HL-60 (cell line): ENCODE results near the gene SRR.

Source experiments
- GABPA ChIP-seq: IDR thresholded peaks from 2 replicates; pipeline ENCODE4 v1.6.1; 2012; ENCODE audit warnings: low read depth
- POLR2AphosphoS5 ChIP-seq: IDR thresholded peaks from 2 replicates; pipeline ENCODE4 v1.6.1; 2012; ENCODE audit warnings: low read depth
- TF ChIP-seq, protein P1 (sequence below): IDR thresholded peaks from one replicate; pipeline ENCODE4 v1.5.1; 2011; ENCODE audit warnings: low read length, control low read depth, inconsistent platforms; ENCODE audit not compliant: insufficient read depth
- TF ChIP-seq, protein P2 (sequence below): IDR thresholded peaks from 2 replicates; pipeline ENCODE4 v1.6.1; 2012; ENCODE audit warnings: low read depth; ENCODE audit not compliant: insufficient replicate concordance

DNA sequence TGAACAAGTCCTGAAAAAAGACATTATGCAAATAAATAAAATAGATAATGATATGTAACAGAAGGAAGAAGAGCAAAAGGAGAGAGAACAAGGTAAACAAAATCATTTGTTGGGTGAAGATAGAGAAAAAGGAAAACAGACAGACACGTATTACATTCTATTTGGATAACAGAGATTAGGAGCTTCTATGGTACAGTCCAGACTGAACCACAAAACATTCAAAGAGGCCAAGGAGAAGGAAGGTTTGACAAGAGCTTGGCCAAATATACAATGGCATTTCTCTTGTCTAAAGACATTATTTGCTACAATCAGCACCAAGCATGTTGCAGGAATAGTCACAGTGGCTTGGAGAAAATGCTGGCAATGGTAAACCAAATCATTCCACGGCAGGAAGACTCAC is 29.3 kb upstream of the SRR start:
- TF ChIP-seq, protein P1, sequence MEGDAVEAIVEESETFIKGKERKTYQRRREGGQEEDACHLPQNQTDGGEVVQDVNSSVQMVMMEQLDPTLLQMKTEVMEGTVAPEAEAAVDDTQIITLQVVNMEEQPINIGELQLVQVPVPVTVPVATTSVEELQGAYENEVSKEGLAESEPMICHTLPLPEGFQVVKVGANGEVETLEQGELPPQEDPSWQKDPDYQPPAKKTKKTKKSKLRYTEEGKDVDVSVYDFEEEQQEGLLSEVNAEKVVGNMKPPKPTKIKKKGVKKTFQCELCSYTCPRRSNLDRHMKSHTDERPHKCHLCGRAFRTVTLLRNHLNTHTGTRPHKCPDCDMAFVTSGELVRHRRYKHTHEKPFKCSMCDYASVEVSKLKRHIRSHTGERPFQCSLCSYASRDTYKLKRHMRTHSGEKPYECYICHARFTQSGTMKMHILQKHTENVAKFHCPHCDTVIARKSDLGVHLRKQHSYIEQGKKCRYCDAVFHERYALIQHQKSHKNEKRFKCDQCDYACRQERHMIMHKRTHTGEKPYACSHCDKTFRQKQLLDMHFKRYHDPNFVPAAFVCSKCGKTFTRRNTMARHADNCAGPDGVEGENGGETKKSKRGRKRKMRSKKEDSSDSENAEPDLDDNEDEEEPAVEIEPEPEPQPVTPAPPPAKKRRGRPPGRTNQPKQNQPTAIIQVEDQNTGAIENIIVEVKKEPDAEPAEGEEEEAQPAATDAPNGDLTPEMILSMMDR, result no peak
- TF ChIP-seq, protein P2, sequence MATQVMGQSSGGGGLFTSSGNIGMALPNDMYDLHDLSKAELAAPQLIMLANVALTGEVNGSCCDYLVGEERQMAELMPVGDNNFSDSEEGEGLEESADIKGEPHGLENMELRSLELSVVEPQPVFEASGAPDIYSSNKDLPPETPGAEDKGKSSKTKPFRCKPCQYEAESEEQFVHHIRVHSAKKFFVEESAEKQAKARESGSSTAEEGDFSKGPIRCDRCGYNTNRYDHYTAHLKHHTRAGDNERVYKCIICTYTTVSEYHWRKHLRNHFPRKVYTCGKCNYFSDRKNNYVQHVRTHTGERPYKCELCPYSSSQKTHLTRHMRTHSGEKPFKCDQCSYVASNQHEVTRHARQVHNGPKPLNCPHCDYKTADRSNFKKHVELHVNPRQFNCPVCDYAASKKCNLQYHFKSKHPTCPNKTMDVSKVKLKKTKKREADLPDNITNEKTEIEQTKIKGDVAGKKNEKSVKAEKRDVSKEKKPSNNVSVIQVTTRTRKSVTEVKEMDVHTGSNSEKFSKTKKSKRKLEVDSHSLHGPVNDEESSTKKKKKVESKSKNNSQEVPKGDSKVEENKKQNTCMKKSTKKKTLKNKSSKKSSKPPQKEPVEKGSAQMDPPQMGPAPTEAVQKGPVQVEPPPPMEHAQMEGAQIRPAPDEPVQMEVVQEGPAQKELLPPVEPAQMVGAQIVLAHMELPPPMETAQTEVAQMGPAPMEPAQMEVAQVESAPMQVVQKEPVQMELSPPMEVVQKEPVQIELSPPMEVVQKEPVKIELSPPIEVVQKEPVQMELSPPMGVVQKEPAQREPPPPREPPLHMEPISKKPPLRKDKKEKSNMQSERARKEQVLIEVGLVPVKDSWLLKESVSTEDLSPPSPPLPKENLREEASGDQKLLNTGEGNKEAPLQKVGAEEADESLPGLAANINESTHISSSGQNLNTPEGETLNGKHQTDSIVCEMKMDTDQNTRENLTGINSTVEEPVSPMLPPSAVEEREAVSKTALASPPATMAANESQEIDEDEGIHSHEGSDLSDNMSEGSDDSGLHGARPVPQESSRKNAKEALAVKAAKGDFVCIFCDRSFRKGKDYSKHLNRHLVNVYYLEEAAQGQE, result no peak
- TF ChIP-seq POLR2AphosphoS5 (no peak), GABPA (no peak)
